ENCODE results near the gene ZYX.

DNA sequence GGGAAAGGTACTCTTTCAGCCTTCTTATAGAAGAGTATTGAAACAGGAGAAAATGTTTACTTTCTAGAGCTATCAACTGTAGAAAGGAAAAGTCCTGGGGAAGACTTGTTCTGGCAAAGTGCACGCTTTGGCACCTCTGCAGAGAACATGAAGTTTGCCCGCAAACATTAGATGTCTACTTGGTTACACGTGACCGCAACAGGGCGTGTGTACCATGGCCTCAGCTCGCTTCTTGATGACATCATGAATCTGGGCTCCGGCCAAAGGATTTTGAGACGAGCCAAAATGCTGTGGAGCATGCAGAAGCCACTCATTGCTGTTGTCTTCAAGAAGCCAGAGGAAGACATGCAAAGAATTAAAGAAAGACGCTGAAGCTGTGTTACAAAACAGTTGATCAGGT is 53.5 kb downstream of the ZYX start:
- no peak for TF ChIP-seq EP300 (IDR thresholded peaks at IDR 0.05)
- TF ChIP-seq POLR2AphosphoS5 (IDR thresholded peaks at IDR 0.05): peak in 1 of 3 donors; percentile 42

Data from suprapubic skin (tissue), 4 donors.